SHP77 (cell line): ENCODE measurements around the gene SF3A1.
"Not testable (repeated sequence)": the region's sequence is repeated elsewhere in the genome, so short reads cannot be mapped to it uniquely, and the experiment has no call there.

ENCODE experiments used
- DNase-seq, 2 experiments: peaks; one replicate each; lab custom pipeline; 2025; lab: John Stamatoyannopoulos, UW

SF3A1 gene

GRCh38 chr22:30351226-30351625 is 5.5 kb downstream of the SF3A1 start:
- DNase-seq: no peak

GRCh38 chr22:30348809-30349208 is 7.9 kb downstream of the SF3A1 start:
- DNase-seq: no peak

GRCh38 chr22:30348404-30348803 is 8.3 kb downstream of the SF3A1 start:
- no peak for DNase-seq

GRCh38 chr22:30347255-30347892 is 9.3 kb downstream of the SF3A1 start:
- DNase-seq: no peak

- DNase-seq: no peak
Measured at GRCh38 chr22:30344447-30345200, 12.1 kb downstream of the SF3A1 start.

- DNase-seq: no peak
Measured at GRCh38 chr22:30340911-30341685, 15.6 kb downstream of the SF3A1 start.

- no peak for DNase-seq
Measured at GRCh38 chr22:30338802-30339201, 17.9 kb downstream of the SF3A1 start.

- not testable (repeated sequence) for DNase-seq
Measured at GRCh38 chr22:30338341-30338740, 18.4 kb downstream of the SF3A1 start.

GRCh38 chr22:30337461-30337778 is 19.3 kb downstream of the SF3A1 start:
- no peak for DNase-seq

GRCh38 chr22:30336752-30337460 is 19.8 kb downstream of the SF3A1 start:
- DNase-seq: no peak

GRCh38 chr22:30335236-30335635 is 21.5 kb downstream of the SF3A1 start:
- DNase-seq: no peak

GRCh38 chr22:30334646-30335045 is 22.0 kb downstream of the SF3A1 start:
- no peak for DNase-seq

GRCh38 chr22:30333707-30334087 is 23.0 kb downstream of the SF3A1 start:
- DNase-seq: no peak

GRCh38 chr22:30332994-30333706 is 23.5 kb downstream of the SF3A1 start:
- DNase-seq: no peak

GRCh38 chr22:30332551-30332950 is 24.1 kb downstream of the SF3A1 start:
- no peak for DNase-seq

GRCh38 chr22:30328466-30329049 is 28.1 kb downstream of the SF3A1 start:
- no peak for DNase-seq

- DNase-seq: no peak
Measured at GRCh38 chr22:30327864-30328345, 28.8 kb downstream of the SF3A1 start.

GRCh38 chr22:30326706-30327362 is 29.9 kb downstream of the SF3A1 start, which contains the start of gene TBC1D10A:
TBC1D10A (minus strand) TSS chr22:30326941; CDS start chr22:30326881, 60 bp downstream.
- peak; percentile 89 to 93 for DNase-seq

- DNase-seq: no peak
Measured at GRCh38 chr22:30326255-30326705, 30.4 kb downstream of the SF3A1 start.

GRCh38 chr22:30325724-30326254 is 30.9 kb downstream of the SF3A1 start:
- DNase-seq: no peak
